OCI-LY1 (cell line): ENCODE data around the gene CRTC1.

Experiments
- EZH2 ChIP-seq: fragments of 200-600 bp; sonication (generic), shearing (Covaris generic); IDR thresholded peaks from 2 replicates; pipeline ENCODE4 v1.8.0; 2017; ENCODE audit warnings: borderline replicate concordance, mixed run types, mild to moderate bottlenecking, antibody characterized with exemption, low read length, moderate library complexity, mixed read lengths
- TF ChIP-seq, protein P1 (sequence below): fragments of 200-600 bp; sonication (generic), shearing (Covaris generic); IDR thresholded peaks from 2 replicates; pipeline ENCODE4 v1.5.1; 2017; ENCODE audit warnings: mild to moderate bottlenecking, antibody characterized with exemption, low read length, moderate library complexity, mixed read lengths

DNA sequence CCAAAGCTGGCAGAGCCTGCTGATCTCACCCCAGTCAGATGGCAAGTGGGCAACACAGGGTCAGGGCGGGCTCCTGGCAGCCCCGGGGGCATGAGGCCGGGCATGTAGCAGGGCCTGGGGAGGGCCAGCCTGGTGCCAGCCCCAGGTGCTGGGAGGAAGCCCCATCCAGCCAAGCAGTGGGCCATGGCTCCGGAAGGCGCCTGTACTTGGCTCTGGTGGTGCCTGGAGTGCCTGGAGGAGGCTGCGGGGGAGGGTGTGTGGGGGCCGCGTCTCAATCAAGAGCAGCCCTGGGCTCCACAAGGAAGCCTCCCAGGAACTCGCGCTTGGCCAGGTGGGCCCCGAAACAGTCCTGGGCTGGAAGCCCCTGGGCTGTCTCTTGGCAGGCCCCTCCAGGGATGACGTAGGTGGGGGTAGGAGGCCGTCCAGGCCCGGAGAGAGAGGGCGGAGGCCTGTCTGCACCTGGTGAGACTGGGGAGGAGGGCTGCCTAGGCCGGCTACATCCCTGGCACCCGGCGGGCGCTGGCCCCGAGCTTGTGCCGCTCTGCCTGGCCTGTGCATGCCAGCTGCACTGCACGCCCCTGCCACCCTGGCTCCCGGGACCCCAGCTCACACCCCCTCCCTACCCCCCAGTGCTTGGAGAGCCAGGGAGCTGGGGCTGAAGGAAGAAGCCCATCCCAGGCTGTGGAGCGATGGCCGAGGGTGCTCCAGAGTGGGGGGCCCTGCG lies 61.7 kb downstream of the CRTC1 start:
- TF ChIP-seq, protein P1, sequence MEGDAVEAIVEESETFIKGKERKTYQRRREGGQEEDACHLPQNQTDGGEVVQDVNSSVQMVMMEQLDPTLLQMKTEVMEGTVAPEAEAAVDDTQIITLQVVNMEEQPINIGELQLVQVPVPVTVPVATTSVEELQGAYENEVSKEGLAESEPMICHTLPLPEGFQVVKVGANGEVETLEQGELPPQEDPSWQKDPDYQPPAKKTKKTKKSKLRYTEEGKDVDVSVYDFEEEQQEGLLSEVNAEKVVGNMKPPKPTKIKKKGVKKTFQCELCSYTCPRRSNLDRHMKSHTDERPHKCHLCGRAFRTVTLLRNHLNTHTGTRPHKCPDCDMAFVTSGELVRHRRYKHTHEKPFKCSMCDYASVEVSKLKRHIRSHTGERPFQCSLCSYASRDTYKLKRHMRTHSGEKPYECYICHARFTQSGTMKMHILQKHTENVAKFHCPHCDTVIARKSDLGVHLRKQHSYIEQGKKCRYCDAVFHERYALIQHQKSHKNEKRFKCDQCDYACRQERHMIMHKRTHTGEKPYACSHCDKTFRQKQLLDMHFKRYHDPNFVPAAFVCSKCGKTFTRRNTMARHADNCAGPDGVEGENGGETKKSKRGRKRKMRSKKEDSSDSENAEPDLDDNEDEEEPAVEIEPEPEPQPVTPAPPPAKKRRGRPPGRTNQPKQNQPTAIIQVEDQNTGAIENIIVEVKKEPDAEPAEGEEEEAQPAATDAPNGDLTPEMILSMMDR: no peak
- TF ChIP-seq EZH2: no peak
